Activated CD4-positive, alpha-beta T cell treated with anti-CD3 and anti-CD28 coated beads for 24 hours (primary cell): ENCODE results near the gene SRXN1.

ENCODE experiments used
- DNase-seq, 2 donors: peaks; one replicate each; pipeline ENCODE4 v3.0.0-alpha.2; 2020; ENCODE audit warnings: low read depth in 2 of 2

The SRXN1 gene

GRCh38 chr20:675453-676314 is 22.7 kb upstream of the SRXN1 start, which contains the start of gene SCRT2:
TSS of gene SCRT2 (minus strand) at chr20:675802. CDS start at chr20:675601, 201 bp downstream.
- peak; percentile 25 to 56 for DNase-seq

- DNase-seq, result no peak
These were observed 22.0 kb upstream of the SRXN1 start for GRCh38 chr20:675033-675452.

GRCh38 chr20:673603-674001 is 20.6 kb upstream of the SRXN1 start:
- no peak for DNase-seq

- DNase-seq, result no peak
These were observed 20.1 kb upstream of the SRXN1 start for GRCh38 chr20:672963-673602.

GRCh38 chr20:671252-672030 is 18.4 kb upstream of the SRXN1 start:
- DNase-seq, result no peak

GRCh38 chr20:669573-669972 is 16.6 kb upstream of the SRXN1 start:
- no peak for DNase-seq

GRCh38 chr20:668638-669037 is 15.6 kb upstream of the SRXN1 start:
- DNase-seq, result no peak

- no peak for DNase-seq
These were observed 15.1 kb upstream of the SRXN1 start for GRCh38 chr20:668050-668449.

- DNase-seq, result peak in 1 of 2 donors; percentile 56
These were observed 14.5 kb upstream of the SRXN1 start for GRCh38 chr20:667351-668034.

GRCh38 chr20:666877-667276 is 13.9 kb upstream of the SRXN1 start:
- no peak for DNase-seq

GRCh38 chr20:665276-665675 is 12.3 kb upstream of the SRXN1 start:
- DNase-seq, result no peak

- DNase-seq, result no peak
These were observed 11.6 kb upstream of the SRXN1 start for GRCh38 chr20:664576-664975.

GRCh38 chr20:664151-664550 is 11.2 kb upstream of the SRXN1 start:
- no peak for DNase-seq

- no peak for DNase-seq
These were observed 10.5 kb upstream of the SRXN1 start for GRCh38 chr20:663315-664090.

GRCh38 chr20:662277-663192 is 9.5 kb upstream of the SRXN1 start:
- no peak for DNase-seq

GRCh38 chr20:661474-662270 is 8.7 kb upstream of the SRXN1 start:
- DNase-seq, result no peak

GRCh38 chr20:658731-659291 is 5.8 kb upstream of the SRXN1 start:
- DNase-seq, result no peak

GRCh38 chr20:658202-658601 is 5.2 kb upstream of the SRXN1 start:
- no peak for DNase-seq
